ENCODE measurements around the gene ENOX1.

Gene ENOX1

GRCh38 chr13:43271152-43271551, 515.6 kb downstream of the ENOX1 start (continued):
- no peak for TF ChIP-seq ZNF837 (tag by site-specific recombination; IDR thresholded peaks at IDR 0.05)
- no peak for TF ChIP-seq ZNF654 (tag by site-specific recombination; IDR thresholded peaks at IDR 0.05; ENCODE audit: low read depth)
- TF ChIP-seq ZBTB17 (tag by site-specific recombination; IDR thresholded peaks at IDR 0.05): no peak
- TF ChIP-seq ZNF560 (tag by site-specific recombination; IDR thresholded peaks at IDR 0.05; ENCODE audit: borderline replicate concordance): no peak
- no peak for TF ChIP-seq ZNF791 (tag by site-specific recombination; IDR thresholded peaks at IDR 0.05)

GRCh38 chr13:43270130-43270830, 516.5 kb downstream of the ENOX1 start:
- POLR2A ChIA-PET: no interaction called here
- Histone ChIP-seq H3K4me3 (ENCODE audit: low read depth, low read length) (no peak overlapping the region), H3K9me3 (ENCODE audit: control insufficient read depth, insufficient read depth, low read depth, low read length) (no peaks in the 10 kb centered on the region), H3K27ac (ENCODE audit: extremely low read depth, low read depth, low read length) (no peak overlapping the region), H3K4me1 (ENCODE audit: control insufficient read depth, insufficient read depth, low read length) (peaks cover 6% of the 10 kb centered on the region; the same call in 1 of the 2 replicates), H3K36me3 (ENCODE audit: control insufficient read depth in 2 of 2, insufficient read depth in 1 of 2, low read length in 2 of 2) (no peaks in the 10 kb centered on the region)
- TF ChIP-seq ZSCAN5A (tag by site-specific recombination; IDR thresholded peaks at IDR 0.05) (no peak), ZNF521 (tag by site-specific recombination; IDR thresholded peaks at IDR 0.05) (no peak), MYNN (tag by site-specific recombination; IDR thresholded peaks at IDR 0.05; ENCODE audit: borderline replicate concordance) (no peak)
- CTCF ChIA-PET: no interaction called here

- Histone ChIP-seq H3K4me1 (ENCODE audit: control insufficient read depth, insufficient read depth, low read length) (peaks cover 6% of the 10 kb centered on the region; the same call in 1 of the 2 replicates), H3K36me3 (ENCODE audit: control insufficient read depth in 2 of 2, insufficient read depth in 1 of 2, low read length in 2 of 2) (no peaks in the 10 kb centered on the region), H3K4me3 (ENCODE audit: low read depth, low read length) (no peak overlapping the region), H3K9me3 (ENCODE audit: control insufficient read depth, insufficient read depth, low read depth, low read length) (no peaks in the 10 kb centered on the region), H3K27ac (ENCODE audit: extremely low read depth, low read depth, low read length) (no peak overlapping the region)
- TF ChIP-seq ZNF639 (tag by site-specific recombination; IDR thresholded peaks at IDR 0.05): no peak
- TF ChIP-seq TCF7L2 (IDR thresholded peaks at IDR 0.05; ENCODE audit: borderline replicate concordance, low read depth, low read length): no peak
- no peak for TF ChIP-seq ZNF394 (tag by site-specific recombination; IDR thresholded peaks at IDR 0.05; ENCODE audit: borderline replicate concordance)
- no peak for TF ChIP-seq ZNF175 (tag by site-specific recombination; IDR thresholded peaks at IDR 0.05)
- no peak for TF ChIP-seq ZNF132 (tag by site-specific recombination; IDR thresholded peaks at IDR 0.05; ENCODE audit: borderline replicate concordance)
- CTCF ChIA-PET: no interaction called here
- POLR2A ChIA-PET: no interaction called here
These were observed 517.7 kb downstream of the ENOX1 start for GRCh38 chr13:43269037-43269481.

- POLR2A ChIA-PET: no interaction called here
- H3K27ac ChIP-seq (ENCODE audit: extremely low read depth, low read depth, low read length): no peak overlapping the region
- no peaks in the 10 kb centered on the region for H3K9me3 ChIP-seq (ENCODE audit: control insufficient read depth, insufficient read depth, low read depth, low read length)
- no peak overlapping the region for H3K4me3 ChIP-seq (ENCODE audit: low read depth, low read length)
- H3K4me1 ChIP-seq (ENCODE audit: control insufficient read depth, insufficient read depth, low read length): peaks cover 6% of the 10 kb centered on the region; the same call in 1 of the 2 replicates
- CTCF ChIA-PET: interaction anchor here (0.8 kb wide), 1 partner anchor 34 kb away, joined by 3 read pairs; no protein-coding TSS in a partner anchor
- no peaks in the 10 kb centered on the region for H3K36me3 ChIP-seq (ENCODE audit: control insufficient read depth in 2 of 2, insufficient read depth in 1 of 2, low read length in 2 of 2)
- no peak for TF ChIP-seq ZNF521 (tag by site-specific recombination; IDR thresholded peaks at IDR 0.05)
- TF ChIP-seq ZFP3 (tag by site-specific recombination; IDR thresholded peaks at IDR 0.05; ENCODE audit: low read depth): no peak
- no peak for TF ChIP-seq ZNF645 (tag by site-specific recombination; IDR thresholded peaks at IDR 0.05)
- no peak for TF ChIP-seq ZNF518A (tag by site-specific recombination; conservative IDR thresholded peaks at IDR 0.05; ENCODE audit: low read depth)
- TF ChIP-seq ZNF394 (tag by site-specific recombination; IDR thresholded peaks at IDR 0.05; ENCODE audit: borderline replicate concordance): no peak
- TF ChIP-seq ZNF501 (tag by site-specific recombination; IDR thresholded peaks at IDR 0.05): no peak
- no peak for TF ChIP-seq AEBP2 (tag by site-specific recombination; IDR thresholded peaks at IDR 0.05; ENCODE audit: borderline replicate concordance)
These were observed 518.1 kb downstream of the ENOX1 start for GRCh38 chr13:43268632-43269031.

Measured in HEK293 (cell line).